Ectodermal cell (in vitro differentiated cells): ENCODE data around the gene ZBTB32.

Source experiments
- H3K27ac ChIP-seq: 2 replicates; pipeline ENCODE4 v1.7.0; 2013; ENCODE audit warnings: mild to moderate bottlenecking, low read depth, low read length; ENCODE audit not compliant: insufficient read depth, poor library complexity, severe bottlenecking
- H3K27me3 ChIP-seq: 2 replicates; pipeline ENCODE4 v1.7.0; 2013; ENCODE audit warnings: mild to moderate bottlenecking, low read length; ENCODE audit not compliant: insufficient read depth, control insufficient read depth, poor library complexity, severe bottlenecking
- H3K36me3 ChIP-seq: one replicate; pipeline ENCODE4 v1.7.0; 2013; ENCODE audit warnings: low read length; ENCODE audit not compliant: control insufficient read depth, insufficient read depth
- H3K4me1 ChIP-seq: one replicate; pipeline ENCODE4 v1.7.0; 2013; ENCODE audit warnings: low read length; ENCODE audit not compliant: control insufficient read depth, insufficient read depth
- H3K4me3 ChIP-seq: 2 replicates; pipeline ENCODE4 v1.7.0; 2013; ENCODE audit warnings: low read depth, low read length, control low read depth; ENCODE audit not compliant: insufficient read depth
- H3K9me3 ChIP-seq: 2 replicates; pipeline ENCODE4 v1.7.0; 2013; ENCODE audit warnings: mild to moderate bottlenecking, low read length, moderate library complexity; ENCODE audit not compliant: control insufficient read depth
- WGBS, 2 experiments: methylation state at CpG; one replicate each; pipeline ENCODE4 v1.1.7; 2013; ENCODE audit warnings: missing lambda C conversion rate in 2 of 2; 5-methylcytosine and 5-hydroxymethylcytosine counted together

Gene ZBTB32

DNA sequence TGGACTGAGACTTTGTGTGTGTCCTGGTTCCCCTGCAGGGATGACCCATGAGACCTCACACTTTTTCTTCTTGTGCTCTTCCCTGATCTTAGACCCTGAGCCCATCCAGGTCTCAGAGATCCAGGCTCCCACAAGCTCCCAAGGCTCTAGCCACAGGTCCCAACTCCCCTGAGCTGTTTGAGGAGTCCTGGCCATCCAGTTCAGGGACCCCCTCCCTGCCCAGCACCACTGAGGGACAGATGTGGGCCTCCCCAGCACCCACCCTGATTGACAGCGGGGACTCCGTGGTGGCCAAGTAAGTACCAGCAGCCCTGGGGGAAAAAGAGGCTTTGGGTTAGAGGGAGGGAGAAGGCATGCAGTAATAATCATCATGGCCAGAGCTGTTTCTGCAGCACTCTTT lies 55.3 kb downstream of the ZBTB32 start:
- peaks cover 16% of the 10 kb centered on the region for H3K4me1 ChIP-seq
- H3K4me3 ChIP-seq, result no peak overlapping the region
- H3K27me3 ChIP-seq, result peaks cover 22% of the 10 kb centered on the region
- peaks cover 12% of the 10 kb centered on the region for H3K36me3 ChIP-seq
- H3K27ac ChIP-seq, result no peak overlapping the region
- H3K9me3 ChIP-seq, result no peaks in the 10 kb centered on the region
- 97 to 100% methylated on average over 2 of the region's 2 CpGs for WGBS, 2 experiments

DNA sequence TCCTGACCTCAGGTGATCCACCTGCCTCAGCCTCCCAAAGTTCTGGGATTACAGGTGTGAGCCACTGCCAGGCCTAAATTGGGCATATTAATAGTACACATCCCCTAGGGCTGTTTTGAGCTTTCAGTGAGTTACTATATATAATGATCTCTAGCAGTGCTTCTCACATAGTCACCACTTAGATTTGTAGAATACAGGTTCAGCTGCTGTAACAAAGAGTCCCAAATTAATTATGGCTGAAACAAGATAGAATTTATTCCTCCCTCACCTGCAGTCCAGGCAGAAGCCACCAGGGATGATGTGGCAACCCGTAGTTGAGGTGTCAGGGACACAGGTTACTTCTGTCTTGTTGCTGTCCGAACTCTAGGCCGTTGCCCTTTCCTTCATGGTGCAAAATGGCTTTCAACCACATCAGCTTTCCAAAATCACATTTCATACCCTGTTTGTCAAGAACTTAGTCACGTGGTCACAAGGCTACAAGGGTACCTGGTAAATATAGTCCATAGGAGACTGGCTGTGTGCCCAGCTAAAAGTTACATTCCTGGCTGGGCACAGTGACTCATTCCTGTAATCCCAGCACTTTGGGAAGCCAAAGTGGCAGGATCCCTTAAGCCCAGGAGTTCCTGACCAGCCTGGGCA lies 56.5 kb downstream of the ZBTB32 start:
- peaks cover 14% of the 10 kb centered on the region for H3K4me1 ChIP-seq
- no peak overlapping the region for H3K4me3 ChIP-seq
- no peak overlapping the region for H3K27ac ChIP-seq
- no peaks in the 10 kb centered on the region for H3K9me3 ChIP-seq
- WGBS, 2 experiments, result 95 to 96% methylated on average over 4 of the region's 4 CpGs
- peaks cover 14% of the 10 kb centered on the region for H3K36me3 ChIP-seq
- H3K27me3 ChIP-seq, result peaks cover 12% of the 10 kb centered on the region

DNA sequence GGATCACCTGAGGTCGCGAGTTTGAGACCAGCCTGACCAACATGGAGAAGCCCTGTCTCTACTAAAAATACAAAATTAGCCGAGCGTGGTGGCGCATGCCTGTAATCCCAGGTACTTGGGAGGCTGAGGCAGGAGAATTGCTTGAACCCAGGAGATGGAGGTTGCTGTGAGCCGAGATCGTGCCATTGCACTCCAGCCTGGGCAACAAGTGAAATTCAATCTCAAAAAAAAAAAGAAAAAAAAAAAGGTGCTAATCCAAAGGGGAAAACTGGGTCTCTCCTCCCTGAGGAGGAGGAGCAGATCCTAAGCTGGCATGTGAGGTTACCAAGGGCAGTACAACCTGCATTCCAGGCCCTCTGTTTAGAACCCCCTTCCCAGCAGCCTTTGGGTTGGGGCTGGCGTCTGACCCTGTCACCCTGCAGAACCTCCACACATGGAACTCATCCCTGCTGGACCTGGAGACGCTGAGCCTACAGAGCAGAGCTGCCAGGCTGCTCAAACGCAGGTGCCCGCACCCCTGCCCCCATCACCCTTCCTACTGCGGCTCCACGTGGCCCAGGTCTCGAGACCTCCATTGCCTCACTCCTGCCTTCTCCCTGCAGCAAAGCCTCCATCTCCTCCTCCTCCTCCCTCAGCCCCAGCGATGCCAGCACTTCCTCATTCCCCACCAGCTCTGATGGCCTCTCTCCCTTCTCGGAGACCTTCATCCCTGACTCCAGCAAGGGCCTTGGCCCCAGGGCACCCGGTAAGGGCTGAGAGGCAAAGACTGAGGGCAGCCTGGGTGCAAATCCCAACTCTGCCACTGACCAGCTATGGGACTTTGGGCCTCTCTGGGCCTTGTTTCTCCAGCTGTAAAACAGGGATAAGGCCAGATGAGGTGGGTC lies 60.3 kb downstream of the ZBTB32 start:
- H3K4me1 ChIP-seq, result peaks cover 8% of the 10 kb centered on the region
- no peak overlapping the region for H3K27ac ChIP-seq
- peaks cover 14% of the 10 kb centered on the region for H3K36me3 ChIP-seq
- WGBS, 2 experiments, result 93 to 95% methylated on average over 17 of the region's 17 CpGs
- no peaks in the 10 kb centered on the region for H3K9me3 ChIP-seq
- no peaks in the 10 kb centered on the region for H3K27me3 ChIP-seq
- H3K4me3 ChIP-seq, result no peak overlapping the region
